Epithelial cell of esophagus (primary cell): ENCODE measurements around the gene FIZ1.
A peak's percentile ranks its signal among the peaks of the same experiment; 100 is the strongest.

Experiments
- DNase-seq: peaks from one replicate; pipeline ENCODE4 v3.0.0; 2010; ENCODE audit warnings: low read depth
- H3K4me3 ChIP-seq: 2 replicates; pipeline ENCODE4 v1.5.1; 2011; ENCODE audit warnings: mild to moderate bottlenecking, low read length, control low read depth
- TF ChIP-seq, protein P1 (sequence below): IDR thresholded peaks from 2 replicates; pipeline ENCODE4 v1.5.1; 2011; ENCODE audit warnings: low read depth, mild to moderate bottlenecking, low read length, control low read depth, inconsistent platforms; ENCODE audit not compliant: insufficient read depth; ENCODE audit errors: missing control alignments

FIZ1 gene

DNA sequence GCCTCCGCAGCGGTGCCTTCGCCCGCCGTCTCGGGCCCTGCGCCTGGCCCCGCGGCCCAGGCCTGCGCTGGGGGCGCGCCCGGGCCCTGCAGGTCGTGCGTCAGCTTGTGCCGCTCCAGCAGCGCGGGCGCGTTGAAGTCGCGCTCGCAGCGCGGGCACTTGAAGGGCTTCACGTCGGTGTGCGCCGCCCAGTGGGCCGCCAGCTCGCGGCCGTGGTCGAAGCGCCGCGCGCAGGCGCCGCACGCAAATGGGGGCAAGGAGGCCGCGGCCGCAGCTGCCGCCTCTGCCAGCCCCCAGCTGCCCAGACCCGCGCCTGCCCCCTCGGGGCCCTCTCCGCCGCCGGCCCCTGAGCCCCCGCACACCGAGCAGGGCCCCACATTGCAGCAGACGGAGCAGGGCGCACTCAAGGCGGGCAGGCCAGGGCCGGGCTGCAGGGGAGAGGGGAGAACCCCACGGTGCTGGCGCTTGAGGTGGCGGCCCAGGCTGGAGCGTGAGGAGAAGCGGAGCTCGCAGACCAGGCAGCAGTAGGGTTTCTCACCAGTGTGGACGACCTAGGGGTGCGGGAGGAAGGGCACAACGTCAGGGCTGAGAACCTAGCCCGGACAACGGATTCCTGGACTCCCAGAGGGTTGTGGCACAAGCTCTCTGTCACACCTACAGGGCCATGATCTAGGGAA lies 6.1 kb downstream of the FIZ1 start:
- DNase-seq = no peak
- TF ChIP-seq, protein P1, sequence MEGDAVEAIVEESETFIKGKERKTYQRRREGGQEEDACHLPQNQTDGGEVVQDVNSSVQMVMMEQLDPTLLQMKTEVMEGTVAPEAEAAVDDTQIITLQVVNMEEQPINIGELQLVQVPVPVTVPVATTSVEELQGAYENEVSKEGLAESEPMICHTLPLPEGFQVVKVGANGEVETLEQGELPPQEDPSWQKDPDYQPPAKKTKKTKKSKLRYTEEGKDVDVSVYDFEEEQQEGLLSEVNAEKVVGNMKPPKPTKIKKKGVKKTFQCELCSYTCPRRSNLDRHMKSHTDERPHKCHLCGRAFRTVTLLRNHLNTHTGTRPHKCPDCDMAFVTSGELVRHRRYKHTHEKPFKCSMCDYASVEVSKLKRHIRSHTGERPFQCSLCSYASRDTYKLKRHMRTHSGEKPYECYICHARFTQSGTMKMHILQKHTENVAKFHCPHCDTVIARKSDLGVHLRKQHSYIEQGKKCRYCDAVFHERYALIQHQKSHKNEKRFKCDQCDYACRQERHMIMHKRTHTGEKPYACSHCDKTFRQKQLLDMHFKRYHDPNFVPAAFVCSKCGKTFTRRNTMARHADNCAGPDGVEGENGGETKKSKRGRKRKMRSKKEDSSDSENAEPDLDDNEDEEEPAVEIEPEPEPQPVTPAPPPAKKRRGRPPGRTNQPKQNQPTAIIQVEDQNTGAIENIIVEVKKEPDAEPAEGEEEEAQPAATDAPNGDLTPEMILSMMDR = no peak
- no peak overlapping the region for H3K4me3 ChIP-seq

DNA sequence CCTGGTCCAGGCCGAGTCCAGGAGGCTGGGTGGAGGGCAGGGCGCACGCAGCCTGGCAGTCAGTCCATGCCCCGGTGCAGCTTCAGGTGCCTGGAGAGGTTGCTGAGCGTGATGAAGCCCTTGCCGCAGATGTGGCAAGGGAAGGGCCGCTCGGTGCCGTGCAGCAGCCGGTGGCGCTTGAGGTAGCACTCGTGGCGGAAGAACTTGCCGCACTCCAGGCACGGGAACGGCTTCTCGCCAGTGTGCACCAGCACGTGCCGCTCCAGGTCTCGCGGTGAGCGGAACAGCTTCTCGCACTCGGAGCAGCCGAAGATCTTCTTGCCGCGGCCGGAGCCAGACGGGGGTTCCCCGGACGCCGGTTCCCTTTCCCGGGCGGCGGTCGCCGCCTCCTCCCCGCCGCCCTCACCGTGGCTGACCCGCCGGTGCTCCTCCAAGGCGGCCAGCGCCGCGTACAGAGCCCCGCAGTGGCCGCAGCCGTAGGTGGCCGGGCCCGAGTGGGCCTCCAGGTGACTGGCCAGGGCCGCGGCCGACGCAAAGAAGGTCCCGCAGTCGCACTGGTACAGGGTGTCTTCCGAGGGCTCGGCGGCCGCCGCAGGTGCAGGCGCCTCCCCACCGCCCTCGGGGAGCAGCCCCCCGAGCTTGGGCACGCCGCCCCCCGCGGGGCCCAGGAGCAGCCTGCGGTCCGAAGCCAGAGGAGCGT lies 6.8 kb downstream of the FIZ1 start:
- TF ChIP-seq, protein P1 = no peak
- no peak overlapping the region for H3K4me3 ChIP-seq
- no peak for DNase-seq

DNA sequence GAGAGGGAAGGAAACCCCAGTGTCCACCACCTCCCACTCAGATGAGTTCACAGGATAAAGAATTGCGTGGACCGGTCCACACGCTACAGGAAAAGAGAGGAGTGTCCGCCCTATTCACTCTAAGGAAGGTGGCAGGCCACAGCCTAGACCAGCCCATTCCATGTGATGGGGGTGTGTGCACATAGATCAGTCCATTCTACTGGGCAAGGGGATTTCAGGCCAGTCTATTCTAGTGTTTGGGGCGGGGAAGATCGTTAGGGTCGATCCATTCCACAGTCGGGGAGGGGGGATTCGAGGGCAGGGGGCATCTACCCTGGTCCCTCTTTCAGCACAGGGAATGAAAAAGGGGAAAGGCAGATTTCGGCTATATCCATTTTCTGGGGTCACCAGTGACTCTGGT lies 7.8 kb downstream of the FIZ1 start:
- TF ChIP-seq, protein P1 = no peak
- H3K4me3 ChIP-seq = no peak overlapping the region
- DNase-seq = no peak

DNA sequence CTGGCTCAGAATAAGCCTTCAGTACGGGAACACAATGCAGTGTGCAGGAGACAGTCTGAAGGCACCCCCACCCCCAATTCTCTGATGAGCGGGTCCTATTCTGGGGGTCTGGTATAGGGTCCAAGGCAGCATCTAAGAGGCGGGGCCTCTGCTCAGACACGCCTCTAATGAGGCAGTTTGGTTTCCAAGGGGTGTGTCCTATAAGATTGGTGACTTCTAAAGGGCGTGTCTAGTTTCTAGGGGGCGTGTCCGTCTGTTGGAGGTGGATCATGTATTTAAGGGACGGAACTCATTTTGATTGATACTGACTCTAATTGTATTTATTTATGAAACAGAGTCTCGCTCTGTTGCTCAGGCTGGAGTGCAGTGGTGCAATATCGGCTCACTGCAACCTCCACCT lies 8.7 kb downstream of the FIZ1 start:
- DNase-seq = peak; percentile 38
- H3K4me3 ChIP-seq = no peak overlapping the region
- TF ChIP-seq, protein P1 = no peak

DNA sequence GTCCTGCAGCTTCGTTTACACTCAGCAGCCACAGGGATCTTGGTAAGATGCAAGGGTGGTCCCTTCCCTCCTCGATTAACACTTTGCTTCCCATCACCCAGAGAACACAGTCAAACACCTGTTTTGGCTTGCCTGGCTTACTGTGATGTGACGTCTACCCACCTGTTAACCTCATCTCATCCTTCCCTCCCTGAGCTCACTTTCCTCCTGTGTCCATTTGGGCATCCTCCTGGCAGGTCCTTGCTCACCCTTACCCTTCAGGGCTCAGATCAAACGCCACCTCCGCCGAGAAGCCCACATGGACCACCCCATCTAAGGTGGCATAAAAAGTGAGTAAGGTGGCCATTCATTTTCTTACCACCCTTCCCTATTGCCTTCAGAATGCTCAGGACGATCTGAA lies 9.2 kb downstream of the FIZ1 start:
- H3K4me3 ChIP-seq = no peak overlapping the region
- TF ChIP-seq, protein P1 = no peak

DNA sequence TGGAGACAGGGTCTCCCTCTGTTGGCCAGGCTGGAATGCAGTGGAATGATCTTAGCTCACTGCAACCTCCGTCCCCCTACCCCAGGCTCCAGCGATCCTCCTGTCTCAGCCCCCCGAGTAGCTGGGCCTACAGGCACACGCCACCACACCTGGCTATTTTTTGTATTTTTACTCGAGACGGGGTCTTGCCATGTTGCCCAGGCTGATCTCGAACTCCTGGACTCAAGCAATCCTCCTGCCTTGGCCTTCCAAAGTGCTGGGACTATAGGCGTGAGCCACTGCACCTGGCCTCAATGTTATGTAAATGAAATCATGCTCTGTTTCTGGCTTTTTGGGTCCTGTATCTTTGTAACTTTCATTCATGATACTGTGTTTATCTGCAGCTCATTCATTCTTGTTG lies 10.6 kb downstream of the FIZ1 start:
- TF ChIP-seq, protein P1 = no peak
- DNase-seq = no peak
- no peak overlapping the region for H3K4me3 ChIP-seq

More for the DNA sequence above, 9.2 kb downstream of the FIZ1 start:
- DNase-seq = no peak
